Naive thymus-derived CD8-positive, alpha-beta T cell (primary cell): ENCODE data around the gene FXYD5. TPM values are rescaled to one million over a fixed set of nuclear protein-coding genes. Genes with fewer than 3 reads are reported as not detected.
A peak's percentile ranks its signal among the peaks of the same experiment; 100 is the strongest.

Experiments used
- ATAC-seq, 2 donors: fragments of 150-1000 bp; cut with Tn5 transposase in 1 of 2; sonication (Bioruptor Pico), chemical (Tn5 transposase) in 1 of 2; 1 replicate in 1 of 2; 2 replicates in 1 of 2; pipeline ENCODE4 v1.10.0; 2021; ENCODE audit warnings: mild to moderate bottlenecking in 2 of 2, moderate library complexity in 2 of 2
- POLR2A ChIA-PET: fragments of 350-600 bp; sonication (Branson Sonifier 250); formaldehyde crosslinking; loops from one replicate; lab custom pipeline; 2021; ENCODE audit warnings: antibody characterized with exemption; lab: Charles Lee
- DNase-seq, 10 donors: peaks; one replicate each; pipeline versions ENCODE4 v3.0.0 to v3.0.0-alpha.2; 2020 to 2022
- H3K27ac Mint-ChIP-seq, 10 donors: one replicate each; pipeline ENCODE4 v1.8.0; 2020 to 2022; ENCODE audit warnings: mild to moderate bottlenecking in 10 of 10, mixed read lengths in 10 of 10, moderate library complexity in 4 of 10, inconsistent platforms in 1 of 10
- H3K27me3 Mint-ChIP-seq, 5 donors: one replicate each; pipeline ENCODE4 v1.8.0; 2021 to 2022; ENCODE audit warnings: mixed read lengths in 5 of 5
- H3K36me3 Mint-ChIP-seq, 3 donors: one replicate each; pipeline ENCODE4 v1.8.0; 2020 to 2022; ENCODE audit warnings: mixed read lengths in 3 of 3, mild to moderate bottlenecking in 2 of 3, inconsistent platforms in 1 of 3
- H3K4me1 Mint-ChIP-seq, 4 donors: one replicate each; pipeline ENCODE4 v1.8.0; 2021 to 2022; ENCODE audit warnings: mixed read lengths in 4 of 4
- H3K4me3 Mint-ChIP-seq, 10 donors: one replicate each; pipeline ENCODE4 v1.8.0; 2020 to 2022; ENCODE audit warnings: mild to moderate bottlenecking in 10 of 10, mixed read lengths in 10 of 10, moderate library complexity in 6 of 10, inconsistent platforms in 1 of 10
- H3K9me3 Mint-ChIP-seq, 9 donors: one replicate each; pipeline ENCODE4 v1.8.0; 2020 to 2022; ENCODE audit warnings: mixed read lengths in 9 of 9, mild to moderate bottlenecking in 3 of 9, inconsistent platforms in 1 of 9, moderate library complexity in 1 of 9
- polyA plus RNA-seq, 3 donors: library from polyadenylated mRNA; unstranded; fragments of 300-500 nt; fragmentation: Illumina TruSeq; gene quantifications; one replicate each; pipeline ENCODE4 v1.2.3, GENCODE V29; 2021
- total RNA-seq, 8 experiments: library from RNA in 2 of 8; stranded (reverse) in 2 of 8; gene quantifications; one replicate each; pipeline ENCODE4 v1.2.3 and lab custom pipeline; 2021 to 2026

The FXYD5 gene
- total and polyA plus RNA-seq, 5 experiments from 2014 or later = 281 to 544 (median 351) TPM

DNA sequence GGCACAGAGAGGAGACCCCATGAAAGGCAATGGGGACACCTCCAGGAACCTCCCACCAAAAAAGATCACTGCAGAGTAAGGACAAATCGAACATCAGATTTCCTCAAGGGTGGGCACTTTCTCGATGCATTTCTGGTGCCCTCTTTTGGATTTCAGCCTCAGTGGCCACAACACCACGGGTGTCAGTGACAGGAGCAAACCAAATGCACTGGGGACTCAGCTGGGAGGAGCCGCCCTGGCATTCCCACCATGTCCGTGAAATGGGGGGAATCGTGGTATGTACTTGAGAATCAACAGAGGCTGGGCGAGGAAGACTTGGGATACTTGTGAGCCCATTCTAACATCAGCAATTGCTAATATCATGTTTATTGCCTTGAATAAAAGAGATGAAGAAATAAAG, 57.7 kb downstream of the FXYD5 start:
- DNase-seq (no peak), ATAC-seq (no peak)
- H3K9me3 Mint-ChIP-seq = peaks cover 0 to 10% (median 4%) of the 10 kb centered on the region in 9 donors
- peak overlapping the region; percentile 95 to 100 (median 100) for H3K27ac Mint-ChIP-seq
- H3K36me3 Mint-ChIP-seq = peaks cover 0 to 5% (median 4%) of the 10 kb centered on the region in 3 donors
- H3K4me1 Mint-ChIP-seq = peaks cover 22 to 90% (median 82%) of the 10 kb centered on the region in 4 donors
- H3K27me3 Mint-ChIP-seq = peaks cover 0 to 2% (median 0%) of the 10 kb centered on the region in 5 donors
- POLR2A ChIA-PET = interaction anchor here (0.8 to 14.6 kb wide), 24 partner anchors 8 to 248 kb away, joined by 3 to 234 read pairs (median 9); partner anchors contain the start of genes FXYD5, FXYD7, LSR and USF2
- H3K4me3 Mint-ChIP-seq = peak overlapping the region; percentile 64 to 88 (median 84)

GRCh38 chr19:35213663-35214632, 59.4 kb downstream of the FXYD5 start:
- DNase-seq = peak; percentile 53 to 96 (median 84)
- Mint-ChIP-seq H3K4me1 (peaks cover 20 to 82% (median 70%) of the 10 kb centered on the region in 4 donors), H3K27ac (peak overlapping the region; percentile 95 to 100 (median 100)), H3K36me3 (peaks cover 0 to 2% (median 0%) of the 10 kb centered on the region in 3 donors), H3K9me3 (peaks cover 0 to 9% (median under 1%) of the 10 kb centered on the region in 9 donors), H3K27me3 (peaks cover 0 to 2% (median 0%) of the 10 kb centered on the region in 5 donors), H3K4me3 (peak overlapping the region; percentile 57 to 85 (median 77))
- POLR2A ChIA-PET = interaction anchor here (0.6 to 14.6 kb wide), 23 partner anchors 9 to 107 kb away, joined by 3 to 234 read pairs (median 6); partner anchors contain the start of genes FXYD5, FXYD7, LSR and USF2
- peak; percentile 51 for ATAC-seq

DNA sequence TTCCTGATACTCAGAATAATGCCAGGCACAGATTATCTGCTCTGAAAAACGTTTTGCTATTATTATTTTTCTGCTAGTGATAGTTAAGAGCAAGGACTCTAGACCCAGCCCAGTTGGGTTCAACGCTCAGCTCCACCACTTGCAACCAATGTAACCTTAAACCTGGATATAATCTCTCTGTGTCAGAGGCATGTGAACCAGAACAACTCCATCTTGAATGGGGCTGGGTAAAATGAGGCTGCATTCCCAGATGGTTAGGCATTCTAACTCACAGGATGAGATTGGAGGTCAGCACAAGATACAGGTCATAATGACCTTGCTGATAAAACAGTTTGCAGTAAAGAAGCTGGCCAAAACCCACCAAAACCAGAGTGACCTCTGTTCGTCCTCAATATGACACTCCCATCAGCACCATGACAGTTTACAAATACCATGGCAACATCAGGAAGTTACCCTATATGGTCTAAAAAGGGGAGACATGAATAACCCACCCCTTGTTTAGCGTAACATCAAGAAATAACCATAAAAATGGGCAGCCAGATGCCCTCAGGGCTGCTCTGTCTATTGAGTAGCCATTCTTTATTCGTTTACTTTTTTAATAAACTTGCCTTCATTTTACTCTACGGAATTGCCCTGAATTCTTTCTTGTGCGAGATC, 60.4 kb downstream of the FXYD5 start:
- POLR2A ChIA-PET = interaction anchor here (0.6 to 14.6 kb wide), 22 partner anchors 8 to 108 kb away, joined by 3 to 234 read pairs (median 5); partner anchors contain the start of genes FAM187B, FXYD5, FXYD7 and LSR
- DNase-seq (no peak), ATAC-seq (no peak)
- H3K27ac Mint-ChIP-seq = peak overlapping the region; percentile 95 to 100 (median 100)
- peak overlapping the region in 4 of 10 donors; percentile 2 to 47 (median 10) for H3K4me3 Mint-ChIP-seq
- H3K27me3 Mint-ChIP-seq = peaks cover 0 to 2% (median 0%) of the 10 kb centered on the region in 5 donors
- H3K36me3 Mint-ChIP-seq = peaks cover 0 to 5% (median 2%) of the 10 kb centered on the region in 3 donors
- H3K9me3 Mint-ChIP-seq = peaks cover 0 to 11% (median 4%) of the 10 kb centered on the region in 9 donors
- peaks cover 21 to 80% (median 69%) of the 10 kb centered on the region in 4 donors for H3K4me1 Mint-ChIP-seq

DNA sequence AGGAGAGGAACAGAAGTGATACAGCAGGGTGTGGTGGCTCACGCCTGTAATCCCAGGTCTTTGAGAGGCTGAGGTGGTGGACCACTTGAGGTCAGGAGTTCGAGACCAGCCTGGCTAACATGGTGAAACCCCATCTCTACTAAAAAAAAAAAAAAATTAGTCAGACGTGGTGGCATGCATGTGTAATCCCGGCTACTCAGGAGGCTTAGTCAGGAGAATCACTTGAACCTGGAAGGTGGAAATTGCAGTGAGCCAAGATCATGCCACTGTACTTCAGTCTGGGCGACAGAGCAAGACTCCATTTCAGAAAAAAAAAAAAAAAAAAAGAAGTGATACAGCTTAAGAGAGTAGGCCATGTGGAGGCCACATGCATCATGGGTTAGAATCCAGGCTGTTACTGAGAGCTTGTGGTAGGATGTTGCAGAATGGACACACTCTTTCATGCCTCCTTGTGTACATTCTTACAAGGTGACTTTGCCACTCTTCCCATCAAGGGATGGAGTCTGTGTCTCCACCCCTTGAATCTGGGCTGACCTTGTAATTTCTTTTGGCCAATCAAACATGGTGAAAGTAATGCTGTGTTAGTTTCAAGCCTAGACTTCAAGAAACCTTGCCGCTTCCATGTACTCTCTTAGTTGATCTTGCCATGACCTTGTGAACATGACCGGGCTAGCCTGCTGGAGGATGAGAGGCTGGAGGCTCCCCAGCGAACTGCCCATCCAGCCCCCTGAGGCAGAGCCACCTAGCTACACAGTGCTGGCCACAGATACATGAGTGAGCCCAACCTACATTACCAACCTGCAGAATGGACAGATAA, 61.7 kb downstream of the FXYD5 start:
- POLR2A ChIA-PET = interaction anchor here (0.7 to 14.6 kb wide), 12 partner anchors 9 to 202 kb away, joined by 4 to 234 read pairs (median 4); partner anchors contain the start of genes FXYD5 and FXYD7
- peaks cover 21 to 75% (median 65%) of the 10 kb centered on the region in 4 donors for H3K4me1 Mint-ChIP-seq

GRCh38 chr19:35216833-35217648, 62.5 kb downstream of the FXYD5 start:
- Mint-ChIP-seq H3K27ac (peak overlapping the region; percentile 92 to 100 (median 100)), H3K27me3 (no peaks in the 10 kb centered on the region), H3K9me3 (peaks cover 0 to 11% (median 4%) of the 10 kb centered on the region in 9 donors), H3K4me1 (peaks cover 15 to 68% (median 57%) of the 10 kb centered on the region in 4 donors), H3K4me3 (no peak overlapping the region), H3K36me3 (peaks cover 0 to 5% (median 2%) of the 10 kb centered on the region in 3 donors)
- peak in 5 of 10 donors; percentile 45 to 72 (median 47) for DNase-seq
- ATAC-seq = no peak
- POLR2A ChIA-PET = interaction anchor here (0.7 to 14.6 kb wide), 11 partner anchors 8 to 203 kb away, joined by 3 to 234 read pairs (median 4); no protein-coding TSS in a partner anchor

More for the DNA sequence above, 61.7 kb downstream of the FXYD5 start:
- H3K9me3 Mint-ChIP-seq = peaks cover 0 to 11% (median 4%) of the 10 kb centered on the region in 9 donors
- peak in 1 of 10 donors; percentile 12 for DNase-seq
- H3K27me3 Mint-ChIP-seq = peaks cover 0 to 2% (median 0%) of the 10 kb centered on the region in 5 donors
- peaks cover 0 to 5% (median 2%) of the 10 kb centered on the region in 3 donors for H3K36me3 Mint-ChIP-seq
- peak overlapping the region; percentile 95 to 100 (median 100) for H3K27ac Mint-ChIP-seq
- no peak for ATAC-seq
- H3K4me3 Mint-ChIP-seq = peak overlapping the region in 1 of 10 donors; percentile 15

DNA sequence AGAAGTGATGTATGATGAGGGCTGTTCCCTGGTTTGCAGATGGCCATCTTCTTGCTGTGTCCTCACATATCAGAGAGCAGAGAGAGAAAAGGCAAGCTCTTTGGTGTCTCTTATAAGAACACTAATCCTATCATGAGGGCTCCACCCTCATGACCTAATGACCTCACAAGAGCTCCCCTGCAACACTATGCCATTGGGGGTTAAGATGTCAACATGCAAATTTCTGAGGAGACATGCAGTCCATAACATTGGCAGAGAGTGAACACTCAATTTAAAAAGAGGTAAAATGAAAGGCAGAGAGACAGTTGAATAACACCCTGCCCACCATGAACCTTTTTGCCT, 63.1 kb downstream of the FXYD5 start:
- Mint-ChIP-seq H3K27me3 (no peaks in the 10 kb centered on the region), H3K4me3 (peak overlapping the region in 1 of 10 donors; percentile 29), H3K27ac (peak overlapping the region in 8 of 10 donors; percentile 33 to 100 (median 79)), H3K9me3 (peaks cover 0 to 11% (median 4%) of the 10 kb centered on the region in 9 donors), H3K4me1 (peaks cover 10 to 65% (median 53%) of the 10 kb centered on the region in 4 donors), H3K36me3 (peaks cover 0 to 5% (median 2%) of the 10 kb centered on the region in 3 donors)
- DNase-seq = no peak
- POLR2A ChIA-PET = interaction anchor here (0.7 to 14.6 kb wide), 7 partner anchors 12 to 379 kb away, joined by 3 to 234 read pairs (median 4); no protein-coding TSS in a partner anchor
- no peak for ATAC-seq

GRCh38 chr19:35219008-35219407, 64.5 kb downstream of the FXYD5 start:
- no peaks in the 10 kb centered on the region for H3K27me3 Mint-ChIP-seq
- peaks cover 0 to 5% (median 2%) of the 10 kb centered on the region in 3 donors for H3K36me3 Mint-ChIP-seq
- POLR2A ChIA-PET = interaction anchor here (0.6 to 14.6 kb wide), 4 partner anchors 10 to 78 kb away, joined by 3 to 234 read pairs (median 4); partner anchors contain the start of gene FAM187B
- no peak overlapping the region for H3K4me3 Mint-ChIP-seq
- ATAC-seq (no peak), DNase-seq (no peak)
- H3K9me3 Mint-ChIP-seq = peaks cover 0 to 11% (median 4%) of the 10 kb centered on the region in 9 donors
- peaks cover 17 to 63% (median 52%) of the 10 kb centered on the region in 4 donors for H3K4me1 Mint-ChIP-seq
- H3K27ac Mint-ChIP-seq = peak overlapping the region in 7 of 10 donors; percentile 6 to 64 (median 23)

Other genes starting within 250 kb of the FXYD5 start
- 10 to 100 TPM; 10.4 to 11.7 TPM for gene ZNF30, start 227.8 kb upstream of the FXYD5 start, total RNA-seq
- 1 to 10 TPM; 4.9 to 8.0 (median 5.8) TPM for gene ZNF30, start 227.8 kb upstream of the FXYD5 start, polyA plus RNA-seq
- gene ZNF792, start 190.5 kb upstream of the FXYD5 start, total RNA-seq = 10 to 100 TPM; 34.4 to 35.5 TPM
- 10 to 100 TPM in 2 of 3 donors, 1 to 10 TPM in 1; 9.7 to 18.7 (median 16.0) TPM for gene ZNF792, start 190.5 kb upstream of the FXYD5 start, polyA plus RNA-seq
- 100 to 1,000 TPM; 317 to 335 TPM for gene GRAMD1A, start 154.4 kb upstream of the FXYD5 start, total RNA-seq
- 10 to 100 TPM; 29.5 to 77.0 (median 42.0) TPM for gene GRAMD1A, start 154.4 kb upstream of the FXYD5 start, polyA plus RNA-seq
- 1 to 10 TPM; 1.6 to 2.1 TPM for gene SCN1B, start 124.3 kb upstream of the FXYD5 start, total RNA-seq
- under 1 TPM in 2 of 3 donors, not detected in 1; 0.27 to 0.28 TPM for gene SCN1B, start 124.3 kb upstream of the FXYD5 start, polyA plus RNA-seq
- under 1 TPM in 1 of 2 experiments, not detected in 1; 0.16 TPM for gene HPN, start 113.0 kb upstream of the FXYD5 start, total RNA-seq
- under 1 TPM in 1 of 3 donors, not detected in 2; 0.16 TPM for gene HPN, start 113.0 kb upstream of the FXYD5 start, polyA plus RNA-seq
- not detected for gene FXYD3, start 38.9 kb upstream of the FXYD5 start, total RNA-seq
- gene FXYD3, start 38.9 kb upstream of the FXYD5 start, polyA plus RNA-seq = not detected
- 1 to 10 TPM in 1 of 2 experiments, under 1 TPM in 1; 0.52 to 1.6 TPM for gene LGI4, start 19.7 kb upstream of the FXYD5 start, total RNA-seq
- under 1 TPM in 1 of 3 donors, not detected in 2; 0.18 TPM for gene LGI4, start 19.7 kb upstream of the FXYD5 start, polyA plus RNA-seq
- gene FXYD1, start 15.9 kb upstream of the FXYD5 start, total RNA-seq = 1 to 10 TPM in 1 of 2 experiments, not detected in 1; 1.1 TPM
- gene FXYD1, start 15.9 kb upstream of the FXYD5 start, polyA plus RNA-seq = under 1 TPM in 2 of 3 donors, not detected in 1; 0.77 TPM
- gene FXYD7, start 11.5 kb upstream of the FXYD5 start, total RNA-seq = 1 to 10 TPM; 5.4 to 6.4 TPM
- 10 to 100 TPM in 1 of 3 donors, 1 to 10 TPM in 2; 3.7 to 10.2 (median 8.8) TPM for gene FXYD7, start 11.5 kb upstream of the FXYD5 start, polyA plus RNA-seq
- not detected for gene FAM187B, start 74.0 kb downstream of the FXYD5 start, total RNA-seq
- not detected for gene FAM187B, start 74.0 kb downstream of the FXYD5 start, polyA plus RNA-seq
- 10 to 100 TPM; 57.4 to 59.9 TPM for gene LSR, start 94.3 kb downstream of the FXYD5 start, total RNA-seq
- gene LSR, start 94.3 kb downstream of the FXYD5 start, polyA plus RNA-seq = 100 to 1,000 TPM in 1 of 3 donors, 10 to 100 TPM in 2; 36.7 to 106 (median 65.7) TPM
- gene USF2, start 114.2 kb downstream of the FXYD5 start, total RNA-seq = 100 to 1,000 TPM; 226 to 232 TPM
- 1 to 10 TPM; 4.5 to 6.9 (median 5.2) TPM for gene USF2, start 114.2 kb downstream of the FXYD5 start, polyA plus RNA-seq
- 1 to 10 TPM; 2.5 to 2.6 TPM for gene HAMP, start 127.8 kb downstream of the FXYD5 start, total RNA-seq
- under 1 TPM in 1 of 3 donors, not detected in 2; 0.06 TPM for gene HAMP, start 127.8 kb downstream of the FXYD5 start, polyA plus RNA-seq
- gene MAG, start 137.4 kb downstream of the FXYD5 start, total RNA-seq = not detected
- gene MAG, start 137.4 kb downstream of the FXYD5 start, polyA plus RNA-seq = under 1 TPM in 1 of 3 donors, not detected in 2; 0.08 TPM
- 10 to 100 TPM; 20.0 to 21.1 TPM for gene CD22, start 174.5 kb downstream of the FXYD5 start, total RNA-seq
- gene CD22, start 174.5 kb downstream of the FXYD5 start, polyA plus RNA-seq = under 1 TPM in 2 of 3 donors, not detected in 1; 0.46 to 0.73 TPM
- gene FFAR1, start 193.2 kb downstream of the FXYD5 start, total RNA-seq = not detected
- gene FFAR1, start 193.2 kb downstream of the FXYD5 start, polyA plus RNA-seq = not detected
- gene FFAR3, start 203.7 kb downstream of the FXYD5 start, total RNA-seq = not detected
- gene FFAR3, start 203.7 kb downstream of the FXYD5 start, polyA plus RNA-seq = not detected
- not detected for gene GPR42, start 216.3 kb downstream of the FXYD5 start, total RNA-seq
- not detected for gene GPR42, start 216.3 kb downstream of the FXYD5 start, polyA plus RNA-seq